Fibroblast of lung (primary cell): ENCODE measurements around the gene ANKRD61. TPM values are rescaled to one million over a fixed set of nuclear protein-coding genes. Genes with fewer than 3 reads are reported as not detected.
A peak's percentile ranks its signal among the peaks of the same experiment; 100 is the strongest.

ENCODE experiments used
- DNase-seq, 2 donors: peaks; one replicate each; pipeline versions ENCODE4 v3.0.0 to v3.0.0-alpha.2; 2010; ENCODE audit warnings: low read depth in 2 of 2
- H2AFZ ChIP-seq: 2 replicates; pipeline ENCODE4 v1.5.1; 2012; ENCODE audit warnings: low read length, control low read depth, inconsistent platforms
- H3K27ac ChIP-seq: 2 replicates; pipeline ENCODE4 v1.5.1; 2011; ENCODE audit warnings: low read length, control low read depth; ENCODE audit not compliant: insufficient read depth
- H3K27me3 ChIP-seq: 2 replicates; pipeline ENCODE4 v1.5.1; 2011; ENCODE audit warnings: mild to moderate bottlenecking, low read length; ENCODE audit not compliant: control insufficient read depth, insufficient read depth
- H3K36me3 ChIP-seq: 2 replicates; pipeline ENCODE4 v1.5.1; 2011; ENCODE audit warnings: low read length; ENCODE audit not compliant: control insufficient read depth, insufficient read depth
- H3K4me1 ChIP-seq: 2 replicates; pipeline ENCODE4 v1.5.1; 2011; ENCODE audit warnings: low read length; ENCODE audit not compliant: control insufficient read depth, insufficient read depth; ENCODE audit errors: extremely low read depth
- H3K4me2 ChIP-seq: 2 replicates; pipeline ENCODE4 v1.5.1; 2011; ENCODE audit warnings: low read length, control low read depth; ENCODE audit not compliant: insufficient read depth; ENCODE audit errors: extremely low read depth
- H3K4me3 ChIP-seq, 4 experiments: fragments of 200-600 bp in 1 of 4; sonication (generic) in 1 of 4; replicated peaks in 1 of 4; 2 replicates each; pipeline ENCODE4 v1.5.1; 2011 to 2016; ENCODE audit warnings: low read length in 4 of 4, low read depth in 3 of 4, mild to moderate bottlenecking in 3 of 4, control low read depth in 2 of 4, inconsistent platforms in 1 of 4, mixed read lengths in 1 of 4; ENCODE audit not compliant: insufficient read depth in 1 of 4; ENCODE audit errors: control extremely low read depth in 1 of 4
- H3K79me2 ChIP-seq: 2 replicates; pipeline ENCODE4 v1.5.1; 2012; ENCODE audit warnings: mild to moderate bottlenecking, low read length, inconsistent platforms; ENCODE audit not compliant: control insufficient read depth, insufficient read depth
- H3K9ac ChIP-seq: 2 replicates; pipeline ENCODE4 v1.5.1; 2011; ENCODE audit warnings: mild to moderate bottlenecking, low read length, control low read depth; ENCODE audit not compliant: insufficient read depth
- H3K9me3 ChIP-seq: 2 replicates; pipeline ENCODE4 v1.5.1; 2012; ENCODE audit warnings: low read depth, low read length; ENCODE audit not compliant: control insufficient read depth, insufficient read depth
- H4K20me1 ChIP-seq: 2 replicates; pipeline ENCODE4 v1.5.1; 2011; ENCODE audit warnings: low read length; ENCODE audit not compliant: control insufficient read depth, insufficient read depth; ENCODE audit errors: extremely low read depth
- EZH2 ChIP-seq: IDR thresholded peaks from 2 replicates; pipeline ENCODE4 v1.5.1; 2012; ENCODE audit warnings: low read length, control low read depth, mild to moderate bottlenecking; ENCODE audit errors: missing control alignments
- polyA plus RNA-seq, 2 donors: library from polyadenylated mRNA; depleted of rRNA in 1 of 2; stranded (reverse) in 1 of 2; unstranded in 1 of 2; fragments of >200 nt; gene quantifications; 2 replicates each; pipeline ENCODE4 v1.2.1, GENCODE V29; 2011 to 2012; ENCODE audit warnings: missing spikeins in 1 of 2
- total RNA-seq: library from RNA; depleted of rRNA; stranded (reverse); fragments of >200 nt; gene quantifications from 2 replicates; pipeline ENCODE4 v1.2.1, GENCODE V29; 2014
- TF ChIP-seq, protein P1 (sequence below), 2 donors: IDR thresholded peaks in 1 of 2; conservative IDR thresholded peaks in 1 of 2; 1 replicate in 1 of 2; 2 replicates in 1 of 2; pipeline ENCODE4 v1.5.1; 2011 to 2012; ENCODE audit warnings: low read length in 2 of 2, control low read depth in 1 of 2, inconsistent platforms in 1 of 2, low read depth in 1 of 2, mild to moderate bottlenecking in 1 of 2

ANKRD61 gene
- total and polyA plus RNA-seq, 2 donors (not counting 1 experiment from before 2014, with no cell fraction given): 0.17 to 0.43 TPM

DNA sequence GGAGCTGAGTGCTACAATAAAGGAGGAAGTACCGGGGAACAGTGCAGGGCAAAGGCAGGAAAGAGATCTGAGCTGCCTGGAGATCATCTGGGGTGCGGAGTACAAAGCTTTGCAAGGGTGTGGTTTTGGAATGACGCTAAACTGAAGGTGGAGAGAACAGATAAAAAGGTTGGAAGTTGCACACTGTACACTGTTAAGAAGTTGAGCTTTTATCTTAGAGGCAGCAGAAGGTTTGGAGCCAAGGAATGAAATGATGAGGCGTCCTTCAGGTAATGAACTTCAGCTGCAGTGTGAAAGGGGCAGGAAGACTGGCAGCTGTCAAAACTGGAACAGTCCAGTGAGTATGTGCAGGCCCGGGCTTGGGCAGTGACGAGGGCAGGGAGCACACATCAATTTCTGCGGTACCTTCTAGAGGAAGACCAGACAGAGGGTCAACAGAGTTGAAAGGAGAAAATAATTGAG is 7.2 kb upstream of the ANKRD61 start:
- H3K36me3 ChIP-seq: peaks cover 26% of the 10 kb centered on the region

GRCh38 chr7:6026011-6026819 is 5.0 kb upstream of the ANKRD61 start:
- Histone ChIP-seq H4K20me1 (no peaks in the 10 kb centered on the region), H3K36me3 (peaks cover 24% of the 10 kb centered on the region), H3K4me1 (no peaks in the 10 kb centered on the region), H3K4me2 (no peak overlapping the region), H2AFZ (no peak overlapping the region), H3K4me3 (no peak overlapping the region), H3K9ac (no peak overlapping the region), H3K9me3 (no peaks in the 10 kb centered on the region), H3K79me2 (no peaks in the 10 kb centered on the region), H3K27ac (no peak overlapping the region), H3K27me3 (no peaks in the 10 kb centered on the region)
- DNase-seq: peak; percentile 4 to 24
- no peak for TF ChIP-seq EZH2
- TF ChIP-seq, protein P1, sequence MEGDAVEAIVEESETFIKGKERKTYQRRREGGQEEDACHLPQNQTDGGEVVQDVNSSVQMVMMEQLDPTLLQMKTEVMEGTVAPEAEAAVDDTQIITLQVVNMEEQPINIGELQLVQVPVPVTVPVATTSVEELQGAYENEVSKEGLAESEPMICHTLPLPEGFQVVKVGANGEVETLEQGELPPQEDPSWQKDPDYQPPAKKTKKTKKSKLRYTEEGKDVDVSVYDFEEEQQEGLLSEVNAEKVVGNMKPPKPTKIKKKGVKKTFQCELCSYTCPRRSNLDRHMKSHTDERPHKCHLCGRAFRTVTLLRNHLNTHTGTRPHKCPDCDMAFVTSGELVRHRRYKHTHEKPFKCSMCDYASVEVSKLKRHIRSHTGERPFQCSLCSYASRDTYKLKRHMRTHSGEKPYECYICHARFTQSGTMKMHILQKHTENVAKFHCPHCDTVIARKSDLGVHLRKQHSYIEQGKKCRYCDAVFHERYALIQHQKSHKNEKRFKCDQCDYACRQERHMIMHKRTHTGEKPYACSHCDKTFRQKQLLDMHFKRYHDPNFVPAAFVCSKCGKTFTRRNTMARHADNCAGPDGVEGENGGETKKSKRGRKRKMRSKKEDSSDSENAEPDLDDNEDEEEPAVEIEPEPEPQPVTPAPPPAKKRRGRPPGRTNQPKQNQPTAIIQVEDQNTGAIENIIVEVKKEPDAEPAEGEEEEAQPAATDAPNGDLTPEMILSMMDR (conservative IDR thresholded peaks at IDR 0.05 in 1 of 2, IDR thresholded peaks at IDR 0.05 in 1 of 2; ENCODE audit: low read depth in 1 of 2, low read length in 2 of 2): peak in 1 of 2 donors; percentile 27

More for the DNA sequence above, 7.2 kb upstream of the ANKRD61 start:
- Histone ChIP-seq H3K9me3 (no peaks in the 10 kb centered on the region), H3K27ac (no peak overlapping the region), H3K27me3 (no peaks in the 10 kb centered on the region), H3K79me2 (no peaks in the 10 kb centered on the region), H3K9ac (no peak overlapping the region), H2AFZ (no peak overlapping the region), H4K20me1 (no peaks in the 10 kb centered on the region), H3K4me1 (no peaks in the 10 kb centered on the region), H3K4me3 (no peak overlapping the region), H3K4me2 (no peak overlapping the region)
- no peak for TF ChIP-seq EZH2
- TF ChIP-seq, protein P1 (conservative IDR thresholded peaks at IDR 0.05 in 1 of 2, IDR thresholded peaks at IDR 0.05 in 1 of 2; ENCODE audit: low read depth in 1 of 2, low read length in 2 of 2): no peak
- no peak for DNase-seq

DNA sequence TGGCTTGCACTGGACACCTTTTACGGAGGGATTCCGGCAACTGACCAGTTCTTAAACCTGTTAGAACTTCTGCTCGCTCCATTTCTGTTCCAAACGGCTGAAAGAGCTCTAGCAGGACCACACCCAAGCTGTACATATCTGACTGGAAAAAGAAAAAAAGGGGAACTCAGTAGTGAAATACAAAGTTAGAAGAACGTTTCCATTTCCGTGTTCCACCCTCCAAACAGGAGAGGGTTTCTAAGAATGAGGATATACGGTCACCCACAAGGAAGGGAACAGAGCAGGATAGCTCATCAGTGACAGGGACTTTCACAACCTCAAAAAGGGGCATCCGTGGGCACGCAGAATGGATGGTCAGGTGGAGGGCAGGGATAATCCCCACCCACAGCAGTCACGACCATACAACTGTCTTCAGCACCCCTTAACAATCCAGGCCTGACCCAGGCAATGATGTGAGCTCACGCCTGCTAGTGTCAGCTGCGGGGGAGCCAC is 4.3 kb upstream of the ANKRD61 start:
- no peaks in the 10 kb centered on the region for H3K4me1 ChIP-seq
- H3K36me3 ChIP-seq: peaks cover 24% of the 10 kb centered on the region
- no peaks in the 10 kb centered on the region for H4K20me1 ChIP-seq
- DNase-seq: no peak
- no peak for TF ChIP-seq EZH2
- TF ChIP-seq, protein P1 (conservative IDR thresholded peaks at IDR 0.05 in 1 of 2, IDR thresholded peaks at IDR 0.05 in 1 of 2; ENCODE audit: low read depth in 1 of 2, low read length in 2 of 2): no peak
- H3K79me2 ChIP-seq: no peaks in the 10 kb centered on the region
- H3K27ac ChIP-seq: no peak overlapping the region
- H3K4me3 ChIP-seq: no peak overlapping the region
- H3K27me3 ChIP-seq: no peaks in the 10 kb centered on the region
- H2AFZ ChIP-seq: no peak overlapping the region
- no peaks in the 10 kb centered on the region for H3K9me3 ChIP-seq
- no peak overlapping the region for H3K9ac ChIP-seq
- H3K4me2 ChIP-seq: no peak overlapping the region
